GM21619 (cell line): Measurements from ENCODE around the gene FAM184B.

Experiments
- ATAC-seq: cut with Tn5 transposase; IDR thresholded peaks from one replicate; pipeline ENCODE4 v1.9.1; 2021; ENCODE audit not compliant: unreplicated experiment

FAM184B gene

DNA sequence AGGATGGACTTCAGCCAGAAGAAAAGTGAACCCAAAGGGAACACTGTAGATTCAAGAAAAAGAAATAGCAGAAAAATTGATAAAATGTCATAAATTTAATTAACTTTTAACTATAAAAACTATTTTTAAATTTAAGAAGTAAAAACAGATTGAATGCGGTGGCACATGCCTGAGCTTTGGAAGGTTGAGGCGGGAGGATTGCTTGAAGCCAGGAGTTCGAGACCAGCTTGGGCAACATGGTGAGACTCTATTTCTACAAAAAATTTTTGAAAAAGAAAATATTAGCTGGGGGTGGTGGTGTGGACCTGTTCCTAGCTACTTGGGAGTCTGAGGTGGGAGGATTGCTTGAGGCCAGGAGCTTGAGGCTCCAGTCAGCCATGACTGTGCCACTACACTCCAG lies 3.0 kb downstream of the FAM184B start:
- no peak for ATAC-seq

DNA sequence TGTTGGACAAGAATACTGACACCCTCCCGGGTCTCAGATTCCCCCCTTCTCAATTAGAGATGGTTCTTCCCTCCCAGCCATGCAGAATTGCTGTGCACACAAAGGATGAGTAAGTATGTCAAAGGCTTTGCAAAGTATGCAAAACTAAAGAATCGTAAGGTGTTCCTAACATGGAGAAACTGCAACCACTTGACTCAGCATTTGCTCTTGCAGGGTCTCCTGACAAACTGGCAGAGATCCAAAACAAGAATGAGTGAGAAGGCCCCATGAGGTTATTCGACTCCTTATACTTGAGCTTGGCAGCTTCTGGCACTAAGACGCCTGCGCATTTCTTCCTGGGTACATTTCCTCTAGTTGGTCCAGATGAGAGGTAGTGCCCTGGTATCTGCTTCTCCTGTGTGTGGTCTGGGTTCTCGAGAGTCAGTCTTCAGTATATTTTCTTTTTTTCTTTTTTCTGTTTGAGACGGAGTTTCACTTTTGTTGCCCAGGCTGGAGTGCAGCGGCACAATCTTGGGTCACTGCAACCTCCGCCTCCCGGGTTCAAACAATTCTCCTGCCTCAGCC lies 8.2 kb downstream of the FAM184B start:
- ATAC-seq: no peak

DNA sequence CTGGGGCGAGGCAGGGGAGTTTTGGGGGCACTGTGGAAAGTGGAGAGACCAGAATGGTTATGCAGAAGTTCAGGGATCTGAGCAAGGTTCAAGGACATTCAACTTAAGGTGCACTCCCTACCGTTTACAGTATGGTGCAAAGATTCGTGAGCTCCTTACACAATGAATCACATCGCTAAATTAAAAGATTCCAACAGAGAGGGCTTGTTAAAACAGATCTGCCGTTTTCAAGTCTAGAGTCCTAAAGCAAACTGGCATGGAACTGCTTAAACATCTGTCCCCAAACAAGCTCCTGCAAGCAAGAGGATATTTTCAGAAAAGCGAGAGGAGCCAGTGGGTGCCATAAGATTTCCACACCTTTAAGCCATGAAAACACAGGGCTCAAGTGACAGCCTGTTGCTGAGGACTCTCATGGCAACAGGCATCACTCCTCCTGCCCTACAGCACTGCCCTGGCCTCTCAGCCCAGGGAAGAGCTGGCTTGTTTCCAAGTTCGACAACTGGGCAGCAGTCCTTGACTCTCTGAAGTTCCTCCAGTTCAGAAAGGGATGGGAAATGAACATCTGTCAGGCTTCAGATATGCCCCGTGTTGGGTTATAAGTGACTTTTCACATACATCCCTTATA lies 10.0 kb downstream of the FAM184B start:
- ATAC-seq: no peak

DNA sequence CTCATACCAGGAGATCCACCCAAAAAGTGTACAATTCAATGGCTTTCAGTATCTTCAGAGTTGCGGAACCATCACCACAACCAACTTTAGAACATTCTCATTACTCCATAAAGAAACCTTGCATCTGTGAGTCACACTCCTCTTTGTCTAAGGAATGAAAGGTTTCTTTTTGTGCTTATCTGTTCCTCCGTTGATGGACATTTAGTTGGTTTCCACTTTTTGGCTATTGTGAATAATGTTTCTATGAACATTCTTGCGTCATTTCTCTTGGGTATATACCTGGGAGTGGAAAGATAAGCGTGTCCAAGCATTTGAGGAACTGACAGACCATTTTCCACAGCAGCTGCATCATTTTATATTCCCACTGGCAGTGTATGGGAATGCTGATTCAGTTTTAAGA lies 10.6 kb downstream of the FAM184B start:
- no peak for ATAC-seq

DNA sequence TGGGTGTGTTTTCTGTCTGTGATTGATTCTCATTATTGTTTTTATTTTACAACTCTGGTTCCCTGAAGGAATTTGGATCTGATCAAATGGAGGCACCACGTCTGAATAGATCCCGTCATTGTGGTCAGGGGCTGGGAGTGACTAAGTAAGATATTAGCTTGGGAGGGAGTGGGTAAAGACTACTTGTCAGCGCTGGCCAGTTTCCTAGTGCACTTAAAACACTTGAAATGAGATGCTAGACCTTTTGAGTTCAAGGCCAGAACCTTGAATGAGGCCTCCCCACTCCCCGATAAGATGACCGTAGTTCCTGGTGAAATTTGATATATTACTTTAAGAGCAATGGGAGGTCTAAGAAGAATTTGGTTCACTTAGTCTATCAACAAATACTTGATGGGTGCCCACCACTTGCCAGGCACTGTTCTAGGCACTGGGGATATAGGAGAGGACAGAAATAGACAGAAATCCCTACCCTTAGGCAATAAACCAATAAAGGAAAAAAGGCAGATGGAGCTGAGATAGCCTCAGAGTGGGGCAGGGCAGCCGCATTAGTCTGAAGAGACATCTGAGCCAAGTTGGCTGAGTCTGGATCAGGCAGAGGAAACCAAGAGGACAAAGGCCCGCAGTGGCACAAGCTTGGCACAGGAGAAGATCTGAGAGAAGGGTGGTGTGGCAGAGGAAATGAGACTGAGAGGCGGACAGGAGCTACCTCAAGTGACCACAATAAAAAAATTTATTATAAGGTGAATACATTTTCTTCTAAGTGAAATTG lies 11.8 kb downstream of the FAM184B start:
- no peak for ATAC-seq

DNA sequence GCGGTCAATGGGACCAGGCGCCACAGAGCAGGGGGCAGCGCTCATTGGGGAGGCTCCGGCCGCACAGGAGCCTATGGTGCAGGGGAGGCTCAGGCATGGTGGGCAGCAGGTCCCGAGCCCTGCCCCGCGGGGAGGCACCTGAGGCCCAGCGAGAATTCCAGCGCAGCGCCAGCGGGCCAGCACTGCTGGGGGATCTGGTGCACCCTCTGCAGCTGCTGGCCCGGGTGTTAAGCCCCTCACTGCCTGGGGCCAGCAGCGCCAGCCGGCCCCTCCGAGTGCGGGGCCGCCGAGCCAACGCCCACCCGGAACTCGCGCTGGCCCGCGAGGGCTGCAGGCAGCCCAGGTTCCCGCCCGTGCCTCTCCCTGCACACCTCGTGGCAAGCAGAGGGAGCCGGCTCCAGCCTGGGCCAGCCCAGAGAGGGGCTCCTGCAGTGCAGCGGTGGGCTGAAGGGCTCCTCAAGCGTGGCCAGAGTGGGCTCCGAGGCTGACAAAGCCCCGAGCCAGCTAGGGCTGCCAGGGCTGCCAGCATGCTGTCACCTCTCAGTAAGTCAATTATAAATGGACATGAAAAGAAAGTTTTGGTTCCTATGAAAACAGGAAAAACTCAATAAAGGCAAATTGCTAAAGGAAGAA lies 14.5 kb downstream of the FAM184B start:
- ATAC-seq: no peak

DNA sequence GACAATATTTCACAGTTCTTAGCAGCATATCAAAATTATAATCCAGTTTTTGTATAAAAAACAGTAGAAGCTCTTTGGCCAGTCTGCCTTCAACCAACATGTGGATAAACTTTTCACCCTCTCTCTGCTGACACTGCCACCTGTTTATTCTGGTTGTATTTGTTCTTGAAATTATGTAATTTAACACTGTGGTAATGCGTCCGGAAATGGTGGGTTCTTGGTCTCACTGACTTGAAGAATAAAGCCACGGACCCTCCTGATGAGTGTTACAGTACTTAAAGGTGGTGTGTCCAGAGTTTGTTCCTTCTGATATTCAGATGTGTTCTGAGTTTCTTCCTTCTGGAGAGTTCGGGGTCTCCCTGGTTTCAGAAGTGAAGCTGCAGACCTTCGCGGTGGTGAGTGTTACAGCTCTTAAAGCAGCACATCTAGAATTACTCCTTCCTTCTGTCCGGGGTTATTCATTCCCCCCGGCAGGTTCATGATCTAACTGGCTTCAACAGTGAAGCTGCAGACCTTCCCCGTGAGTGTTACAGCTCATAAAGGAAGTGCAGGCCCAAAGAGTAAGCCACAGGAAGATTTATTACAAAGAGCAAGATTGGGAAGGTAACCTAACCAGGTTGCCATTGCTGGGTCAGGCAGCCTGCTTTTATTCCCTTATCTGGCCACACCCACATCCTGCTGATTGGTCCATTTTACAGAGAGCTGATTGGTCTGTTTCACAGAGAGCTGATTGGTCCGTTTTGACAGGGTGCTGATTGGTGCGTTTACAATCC lies 15.7 kb downstream of the FAM184B start:
- ATAC-seq: no peak

DNA sequence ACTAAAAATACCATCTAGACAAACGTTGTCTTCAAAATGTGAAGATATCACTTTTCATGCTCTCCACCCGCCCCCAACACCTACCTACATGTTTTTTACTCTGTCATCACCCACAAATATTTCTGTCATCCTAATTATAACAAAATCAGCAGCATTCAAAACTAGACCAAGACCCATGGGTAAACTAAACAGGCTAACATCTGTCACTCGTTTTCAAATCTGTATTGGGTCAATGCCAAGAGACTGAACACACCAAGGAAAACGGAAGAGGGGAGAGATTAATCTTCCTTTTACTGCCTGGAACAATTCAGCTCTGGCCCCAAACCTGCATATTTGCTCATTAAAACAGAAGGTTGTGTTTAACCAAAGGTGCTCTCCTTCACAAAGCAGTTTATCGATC lies 17.5 kb downstream of the FAM184B start:
- no peak for ATAC-seq

DNA sequence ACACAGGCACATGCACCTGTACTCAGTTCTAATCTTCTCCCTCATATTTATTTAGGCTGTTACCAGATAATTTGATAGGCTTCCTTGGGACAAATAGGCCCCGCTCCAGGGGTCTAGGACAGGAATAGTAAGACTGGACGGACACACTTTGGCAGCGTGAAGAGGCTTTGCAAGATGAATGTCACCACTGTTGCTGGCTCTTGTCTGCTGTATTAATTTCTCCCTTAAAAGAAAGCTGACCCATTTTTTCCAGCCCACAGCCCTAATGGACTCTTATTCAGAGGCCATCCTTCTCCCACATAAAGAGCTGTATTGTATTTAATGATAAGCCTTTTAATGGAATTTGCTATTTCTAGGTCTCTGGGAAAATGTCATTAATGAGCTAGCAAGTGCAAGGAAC lies 18.0 kb downstream of the FAM184B start:
- no peak for ATAC-seq

DNA sequence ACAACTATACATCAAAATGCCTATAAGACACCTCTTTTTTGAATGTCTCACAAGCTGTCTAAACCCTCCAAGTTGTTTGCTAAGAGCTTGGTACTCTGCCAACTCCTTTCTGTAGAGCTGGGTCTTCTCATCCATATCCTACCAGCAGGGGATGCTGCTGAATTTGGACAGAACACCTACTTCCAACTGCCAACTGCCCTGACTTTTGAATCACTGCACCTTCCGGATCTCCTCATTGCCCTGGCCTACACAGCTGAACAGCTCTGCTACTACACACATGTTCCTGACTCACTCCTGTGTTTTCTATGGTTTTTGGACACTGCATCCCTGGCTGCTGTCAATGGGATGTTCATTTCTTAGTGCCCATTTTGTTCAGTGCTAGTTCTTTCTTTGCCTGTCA lies 18.7 kb downstream of the FAM184B start:
- ATAC-seq: no peak

DNA sequence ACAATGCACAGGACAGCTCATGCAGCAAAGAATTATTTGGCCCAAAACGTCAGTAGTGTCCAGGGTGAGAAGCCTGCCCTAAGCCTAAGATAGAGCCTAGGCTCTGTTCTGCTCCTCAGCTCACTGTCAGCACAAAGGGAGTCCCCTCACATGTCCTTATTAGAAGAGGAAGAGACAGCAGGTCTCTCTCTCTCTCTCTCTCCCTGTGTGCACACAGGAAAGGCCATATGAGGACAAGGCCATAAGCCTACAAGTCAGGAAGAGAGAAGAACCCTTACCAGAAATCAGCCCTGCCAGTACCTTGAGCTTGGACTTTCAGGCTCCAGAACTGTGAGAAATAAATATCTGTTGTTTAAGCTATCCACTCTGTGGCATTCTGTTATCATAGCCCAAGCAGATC lies 20.4 kb downstream of the FAM184B start:
- ATAC-seq: no peak

DNA sequence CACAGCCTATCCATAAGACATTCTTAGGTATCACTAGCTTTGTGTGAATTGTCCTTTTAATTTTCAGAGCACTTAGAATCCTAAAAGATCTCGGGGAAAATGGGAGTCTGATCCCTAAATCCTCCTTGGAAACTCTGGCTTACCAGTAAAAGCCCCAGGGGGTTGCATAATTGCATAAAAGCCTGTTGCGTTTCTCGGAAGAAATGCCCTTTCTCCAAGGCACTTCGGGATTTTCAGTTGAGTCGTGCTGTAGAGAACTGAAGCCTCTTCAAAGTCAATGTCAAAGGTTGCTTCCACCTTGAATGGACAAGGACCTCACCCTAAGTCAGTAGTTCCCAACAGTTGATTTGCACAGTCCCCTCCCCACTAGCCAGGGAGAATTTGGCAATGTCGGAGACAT lies 20.8 kb downstream of the FAM184B start:
- no peak for ATAC-seq

DNA sequence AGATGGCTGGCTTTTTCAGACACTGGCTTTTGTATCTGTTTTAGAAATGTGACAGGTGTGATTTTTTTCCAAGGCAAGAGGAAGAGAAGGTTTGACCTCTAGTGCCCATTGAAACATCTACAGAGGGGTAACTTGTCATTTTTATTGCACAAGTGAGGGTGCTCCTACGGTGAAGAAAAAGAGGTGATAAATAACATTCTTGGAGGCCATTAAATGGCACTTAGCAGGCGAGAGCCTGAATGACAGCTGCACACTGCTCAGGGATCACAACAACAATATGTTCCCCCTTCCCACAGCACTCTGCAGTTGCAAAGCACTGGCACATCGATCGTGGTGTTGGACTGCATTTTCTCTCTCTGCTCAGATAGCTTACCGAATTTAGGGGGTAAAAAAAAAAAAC lies 22.9 kb downstream of the FAM184B start:
- ATAC-seq: no peak

DNA sequence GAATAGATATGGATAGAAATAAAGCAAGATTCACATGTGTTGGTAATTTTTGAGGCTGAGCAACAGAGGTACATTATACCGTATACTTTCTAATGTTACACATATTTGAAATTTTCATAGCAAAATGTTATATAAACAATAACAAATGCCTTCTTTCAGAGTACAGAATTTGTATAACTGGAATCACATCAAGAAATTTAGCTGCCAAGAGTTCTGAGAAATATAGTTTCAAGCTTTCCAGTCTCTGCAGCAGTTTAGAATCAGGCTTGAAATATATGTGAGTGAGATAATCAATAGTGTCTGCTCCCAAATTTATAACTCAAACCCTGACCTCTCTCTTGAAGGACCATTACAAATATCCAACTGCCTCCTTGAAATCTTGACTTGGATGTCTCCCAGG lies 23.8 kb downstream of the FAM184B start:
- ATAC-seq: no peak

DNA sequence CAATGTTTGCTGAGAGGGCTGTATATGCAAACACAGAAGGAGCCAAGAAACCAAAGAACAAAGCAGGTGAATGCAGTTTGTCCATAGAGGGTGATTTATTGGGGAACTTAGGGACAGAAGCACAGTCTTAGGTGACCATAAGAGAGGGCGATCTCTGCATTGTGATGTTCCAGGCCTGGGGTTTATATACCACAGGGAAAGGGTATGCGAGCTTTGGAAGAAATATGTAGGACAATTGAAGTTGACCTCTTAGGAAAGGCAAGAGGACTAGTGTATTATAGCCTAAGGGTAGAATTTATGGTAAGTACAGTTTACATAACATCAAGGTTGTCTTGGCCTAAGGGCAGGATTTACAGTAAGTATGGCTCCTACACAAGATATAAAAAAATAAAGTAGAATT lies 27.8 kb downstream of the FAM184B start:
- no peak for ATAC-seq

DNA sequence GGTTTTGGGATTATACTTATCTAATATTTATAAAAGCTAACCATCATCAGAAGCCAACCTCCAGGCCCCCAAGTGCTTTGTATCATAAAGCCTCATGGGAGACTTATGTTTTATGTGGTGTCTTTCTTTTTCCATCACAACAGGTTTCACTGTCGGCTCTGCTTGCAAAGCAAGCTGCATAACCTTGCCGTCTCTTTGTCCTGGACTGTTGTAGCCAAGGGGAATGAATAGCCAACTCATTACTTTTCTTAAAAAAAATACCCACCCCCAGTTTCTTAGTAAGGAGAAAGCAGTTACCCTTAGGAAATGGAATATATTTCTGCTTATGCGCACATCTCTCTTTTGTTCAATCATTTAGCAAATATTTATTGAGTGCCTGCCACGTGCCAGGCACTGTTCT lies 40.7 kb downstream of the FAM184B start:
- no peak for ATAC-seq

DNA sequence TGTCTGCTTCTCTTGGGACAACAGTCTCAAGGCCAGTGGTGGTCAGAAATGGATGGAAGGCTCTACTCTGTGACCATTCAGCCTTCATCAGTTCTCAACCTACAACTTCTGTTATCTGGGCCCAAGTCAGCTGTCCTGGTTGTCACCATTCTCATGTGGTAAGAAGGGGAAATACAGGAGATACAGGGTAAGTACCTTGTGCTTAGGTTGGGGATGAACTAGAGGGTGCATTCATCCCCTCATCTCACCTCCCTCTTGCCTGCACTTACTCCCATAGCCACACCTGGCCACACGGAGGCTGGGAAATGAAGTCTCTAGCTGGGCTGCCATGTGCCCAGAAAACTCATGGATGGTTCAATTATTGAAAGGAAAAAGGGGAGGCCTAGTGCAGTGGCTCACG lies 44.9 kb downstream of the FAM184B start:
- ATAC-seq: no peak

DNA sequence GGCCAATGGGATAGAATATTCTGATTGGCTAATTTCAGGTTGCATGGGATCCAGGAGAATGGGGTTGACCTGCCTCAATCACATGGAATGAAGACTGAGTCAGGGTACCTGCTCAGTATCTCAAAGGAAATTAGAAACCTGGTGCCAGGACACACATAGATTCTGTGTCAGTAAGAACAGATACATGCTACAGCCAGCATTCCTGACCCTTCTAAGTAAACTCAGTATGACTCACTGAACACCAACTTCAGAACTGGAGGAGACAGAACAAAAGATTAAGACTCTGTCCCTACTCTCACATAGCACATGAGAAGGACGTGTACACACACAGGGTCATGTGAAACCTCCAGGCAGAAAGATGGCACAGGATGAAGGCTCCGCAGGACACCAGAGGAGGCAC lies 54.5 kb downstream of the FAM184B start:
- no peak for ATAC-seq

DNA sequence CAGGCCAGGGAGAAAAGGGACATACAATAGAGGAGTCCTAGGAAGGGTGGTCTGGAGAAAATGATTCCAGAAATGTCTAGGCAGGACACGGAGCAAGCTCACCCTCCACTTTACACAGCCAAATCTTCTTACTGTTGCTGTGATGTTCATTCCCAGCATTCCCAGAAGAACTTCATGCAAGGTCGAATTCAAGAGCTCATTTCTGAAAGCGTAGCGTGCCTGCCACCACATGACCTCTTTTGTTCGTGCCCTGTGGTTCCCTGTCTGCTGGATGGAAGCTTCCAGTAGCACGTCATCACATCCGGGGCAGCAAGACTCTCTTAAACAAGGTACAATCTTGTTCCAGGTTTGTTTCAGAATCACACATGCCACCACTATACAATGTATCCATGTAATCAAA lies 57.8 kb downstream of the FAM184B start:
- no peak for ATAC-seq

DNA sequence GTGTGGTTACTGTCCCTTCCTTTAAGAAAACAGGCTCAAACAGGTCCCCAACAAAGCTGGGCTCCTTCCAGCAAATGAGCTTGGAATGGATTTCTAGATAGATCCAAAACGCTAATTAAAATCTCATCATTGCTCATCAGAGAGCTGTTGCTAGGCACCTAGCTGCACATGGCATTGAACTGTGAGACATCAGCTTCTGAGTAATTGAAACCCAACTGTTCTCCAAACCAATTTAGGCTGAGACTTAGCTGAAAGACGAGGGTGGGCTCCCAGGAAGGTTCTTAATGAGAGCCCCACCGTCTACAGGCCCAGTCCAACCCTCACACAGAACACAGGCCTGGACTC lies 59.1 kb downstream of the FAM184B start:
- ATAC-seq: no peak

DNA sequence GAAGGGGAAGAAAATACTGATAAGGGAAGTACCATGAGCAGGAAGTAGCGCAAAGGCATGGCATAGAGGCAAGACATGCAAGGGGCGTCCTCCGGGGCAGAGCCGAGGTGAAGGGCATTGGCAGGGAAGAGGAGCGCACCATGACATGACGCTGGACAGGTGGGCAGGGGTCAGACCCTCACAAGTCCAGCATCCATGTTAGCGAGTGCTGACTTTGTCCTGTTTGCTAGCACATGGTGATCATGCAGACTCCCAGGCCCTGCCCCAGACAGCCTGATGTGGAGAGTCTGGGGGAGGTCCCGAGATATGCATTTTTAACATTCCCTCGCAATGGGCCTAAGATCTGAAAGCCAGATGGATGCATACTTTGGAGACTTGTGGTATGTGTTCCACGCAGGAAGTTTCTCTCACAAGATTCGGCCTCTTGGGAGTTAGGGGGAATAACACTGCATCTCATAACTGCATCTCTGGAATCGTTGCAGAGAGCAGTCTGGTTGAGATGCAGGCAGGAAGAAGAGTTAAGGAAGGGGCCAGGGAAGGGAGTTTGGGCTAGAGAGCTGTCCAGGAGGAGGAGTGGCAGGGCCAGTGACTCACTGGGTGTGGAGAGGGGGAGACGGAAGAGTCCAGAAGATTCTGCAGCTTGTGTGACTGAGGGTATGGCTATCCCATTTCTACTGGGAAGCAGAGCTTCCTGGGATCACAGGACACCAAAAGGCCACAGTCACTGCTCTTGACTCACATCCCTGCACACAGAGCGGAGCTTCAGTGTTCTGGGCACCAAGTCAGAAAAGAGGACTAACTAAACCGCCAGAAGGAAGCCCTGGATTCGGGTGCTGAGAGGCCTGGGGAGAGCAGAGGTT lies 59.7 kb downstream of the FAM184B start:
- ATAC-seq: no peak
